Astrocyte (in vitro differentiated cells and primary cell): ENCODE data around the gene DDN.

ENCODE experiments used
- CTCF ChIP-seq: IDR thresholded peaks from 2 replicates; pipeline ENCODE4 v1.5.1; 2011; ENCODE audit warnings: low read depth, mild to moderate bottlenecking, inconsistent platforms, low read length, moderate library complexity; ENCODE audit not compliant: insufficient read depth
- EZH2 ChIP-seq: IDR thresholded peaks from 2 replicates; pipeline ENCODE4 v1.6.1; 2012; ENCODE audit warnings: mild to moderate bottlenecking, low read length, inconsistent platforms; ENCODE audit not compliant: insufficient read depth

- TF ChIP-seq CTCF (no peak), EZH2 (no peak)
Measured at GRCh38 chr12:49036029-49036428, 36.9 kb upstream of the DDN start.
